Neural cell (in vitro differentiated cells): ENCODE measurements around the gene ORC5. TPM values are rescaled to one million over a fixed set of nuclear protein-coding genes. Genes with fewer than 3 reads are reported as not detected.

Experiments used
- H2AFZ ChIP-seq: fragments of 200-600, 300-800 bp; sonication (generic), shearing (Covaris generic); 2 replicates; pipeline ENCODE4 v1.6.0; 2014; ENCODE audit warnings: low read depth, mild to moderate bottlenecking, antibody characterized with exemption, low read length, moderate library complexity
- H3F3A ChIP-seq: fragments of 200-600 bp; shearing (Covaris generic); 2 replicates; pipeline ENCODE4 v1.6.1; 2016; ENCODE audit warnings: mild to moderate bottlenecking, moderate library complexity, mixed read lengths, antibody characterized with exemption, low read length; ENCODE audit not compliant: insufficient read depth, poor library complexity, severe bottlenecking
- H3K27ac ChIP-seq: fragments of 200-600, 300-800 bp; sonication (generic), shearing (Covaris generic); 2 replicates; pipeline ENCODE4 v1.5.1; 2014; ENCODE audit warnings: mild to moderate bottlenecking, low read length, moderate library complexity
- H3K27me3 ChIP-seq: fragments of 300-800, 200-600 bp; sonication (generic), shearing (Covaris generic); 2 replicates; pipeline ENCODE4 v1.6.0; 2014; ENCODE audit warnings: mild to moderate bottlenecking, low read depth, low read length, moderate library complexity; ENCODE audit not compliant: insufficient read depth
- H3K36me3 ChIP-seq: fragments of 300-800, 200-600 bp; sonication (generic), shearing (Covaris generic); 2 replicates; pipeline ENCODE4 v1.5.1; 2014; ENCODE audit warnings: mild to moderate bottlenecking, antibody characterized with exemption, low read length, moderate library complexity; ENCODE audit not compliant: insufficient read depth
- H3K4me2 ChIP-seq: fragments of 300-800, 200-600 bp; sonication (generic), shearing (Covaris generic); 2 replicates; pipeline ENCODE4 v1.6.0; 2014; ENCODE audit warnings: mild to moderate bottlenecking, low read length
- H3K4me3 ChIP-seq: fragments of 300-800, 200-600 bp; sonication (generic), shearing (Covaris generic); 2 replicates; pipeline ENCODE4 v1.5.1; 2014; ENCODE audit warnings: mild to moderate bottlenecking, low read length, moderate library complexity
- H3K79me2 ChIP-seq: fragments of 200-600 bp; shearing (Covaris generic); replicated peaks from 2 replicates; pipeline ENCODE4 v1.6.0; 2014; ENCODE audit warnings: mild to moderate bottlenecking, low read length, moderate library complexity; ENCODE audit not compliant: insufficient read depth
- H3K9ac ChIP-seq: fragments of 300-800, 200-600 bp; sonication (generic), shearing (Covaris generic); 2 replicates; pipeline ENCODE4 v1.6.1; 2016; ENCODE audit warnings: mild to moderate bottlenecking, low read length, mixed read lengths
- H3K9me2 ChIP-seq: fragments of 200-600 bp; shearing (Covaris generic); 2 replicates; pipeline ENCODE4 v1.6.1; 2016; ENCODE audit warnings: mild to moderate bottlenecking, low read length, mixed read lengths; ENCODE audit not compliant: insufficient read depth
- H3K9me3 ChIP-seq: fragments of 200-600, 300-800 bp; sonication (generic), shearing (Covaris generic); 2 replicates; pipeline ENCODE4 v1.6.1; 2016; ENCODE audit warnings: mild to moderate bottlenecking, mixed run types, low read length, moderate library complexity, mixed read lengths
- H4K20me1 ChIP-seq: fragments of 200-600 bp; shearing (Covaris generic); 2 replicates; pipeline ENCODE4 v1.6.1; 2016; ENCODE audit warnings: mild to moderate bottlenecking, mixed run types; ENCODE audit not compliant: insufficient read depth
- EP300 ChIP-seq: fragments of 450-650 bp; conservative IDR thresholded peaks from 2 replicates; pipeline ENCODE4 v1.6.1; 2014; ENCODE audit warnings: antibody characterized with exemption, mild to moderate bottlenecking, moderate library complexity; ENCODE audit not compliant: poor library complexity, severe bottlenecking
- EZH2 ChIP-seq: fragments of 200-600, 300-800 bp; shearing (Covaris generic), sonication (generic); IDR thresholded peaks from 2 replicates; pipeline ENCODE4 v1.6.1; 2014; ENCODE audit warnings: antibody characterized with exemption, low read length, borderline replicate concordance, mild to moderate bottlenecking; ENCODE audit not compliant: insufficient read depth, poor library complexity, severe bottlenecking
- MXI1 ChIP-seq: fragments of 450-650 bp; conservative IDR thresholded peaks from 2 replicates; pipeline ENCODE4 v1.6.1; 2014; ENCODE audit warnings: antibody characterized with exemption, mild to moderate bottlenecking; ENCODE audit not compliant: poor library complexity, severe bottlenecking
- POLR2AphosphoS5 ChIP-seq: IDR thresholded peaks from 2 replicates; pipeline ENCODE4 v1.6.1; 2012
- RAD21 ChIP-seq: fragments of 450-650 bp; conservative IDR thresholded peaks from 2 replicates; pipeline ENCODE4 v1.6.1; 2014; ENCODE audit warnings: antibody characterized with exemption, mild to moderate bottlenecking, moderate library complexity
- SMC3 ChIP-seq: fragments of 450-650 bp; conservative IDR thresholded peaks from 2 replicates; pipeline ENCODE4 v1.6.1; 2014; ENCODE audit warnings: antibody characterized with exemption, mild to moderate bottlenecking, moderate library complexity; ENCODE audit not compliant: poor library complexity
- TAF1 ChIP-seq: IDR thresholded peaks from 2 replicates; pipeline ENCODE4 v1.6.1; 2012; ENCODE audit warnings: low read depth
- polyA plus RNA-seq: library from polyadenylated mRNA; depleted of rRNA; stranded (reverse); fragments of >200 nt; gene quantifications from 2 replicates; pipeline ENCODE4 v1.2.3, GENCODE V29; 2014
- TF ChIP-seq, protein P1 (sequence below): IDR thresholded peaks from 2 replicates; pipeline ENCODE4 v1.6.1; 2012; ENCODE audit warnings: borderline replicate concordance
- TF ChIP-seq, protein P2 (sequence below): fragments of 450-650 bp; IDR thresholded peaks from 2 replicates; pipeline ENCODE4 v1.5.1; 2014; ENCODE audit warnings: antibody characterized with exemption, mild to moderate bottlenecking, moderate library complexity; ENCODE audit not compliant: poor library complexity, severe bottlenecking

The ORC5 gene
- polyA plus RNA-seq, 1 donor from 2014 or later: 23.4 TPM

DNA sequence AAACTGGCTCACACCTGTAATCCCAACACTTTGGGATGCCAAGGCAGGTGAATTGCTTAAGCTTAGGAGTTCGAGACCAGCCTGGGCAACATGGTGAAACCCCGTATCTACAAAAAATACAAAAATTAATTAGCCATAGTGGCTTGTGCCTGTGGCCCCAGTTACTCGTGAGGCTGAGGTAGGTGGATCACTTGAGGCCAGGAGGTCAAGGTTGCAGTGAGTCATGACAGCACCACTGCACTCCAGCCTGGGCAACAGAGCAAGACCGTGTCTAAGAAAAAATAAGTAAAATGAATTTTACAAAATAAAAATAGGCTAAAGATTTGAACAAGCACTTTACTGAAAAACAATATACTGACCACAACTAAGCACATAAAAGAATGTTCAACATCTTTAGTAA is 9.8 kb upstream of the ORC5 start:
- no peaks in the 10 kb centered on the region for H3K79me2 ChIP-seq
- no peak overlapping the region for H2AFZ ChIP-seq
- H3K27me3 ChIP-seq: no peaks in the 10 kb centered on the region
- no peaks in the 10 kb centered on the region for H3F3A ChIP-seq
- no peak overlapping the region for H3K4me3 ChIP-seq
- H3K27ac ChIP-seq: no peak overlapping the region
- H4K20me1 ChIP-seq: no peaks in the 10 kb centered on the region
- H3K4me2 ChIP-seq: no peak overlapping the region
- H3K9me3 ChIP-seq: no peaks in the 10 kb centered on the region
- H3K9me2 ChIP-seq: no peaks in the 10 kb centered on the region
- H3K36me3 ChIP-seq: no peaks in the 10 kb centered on the region
- TF ChIP-seq POLR2AphosphoS5: no peak
- no peak for TF ChIP-seq MXI1
- no peak for TF ChIP-seq EP300
- no peak for TF ChIP-seq SMC3
- TF ChIP-seq, protein P1, sequence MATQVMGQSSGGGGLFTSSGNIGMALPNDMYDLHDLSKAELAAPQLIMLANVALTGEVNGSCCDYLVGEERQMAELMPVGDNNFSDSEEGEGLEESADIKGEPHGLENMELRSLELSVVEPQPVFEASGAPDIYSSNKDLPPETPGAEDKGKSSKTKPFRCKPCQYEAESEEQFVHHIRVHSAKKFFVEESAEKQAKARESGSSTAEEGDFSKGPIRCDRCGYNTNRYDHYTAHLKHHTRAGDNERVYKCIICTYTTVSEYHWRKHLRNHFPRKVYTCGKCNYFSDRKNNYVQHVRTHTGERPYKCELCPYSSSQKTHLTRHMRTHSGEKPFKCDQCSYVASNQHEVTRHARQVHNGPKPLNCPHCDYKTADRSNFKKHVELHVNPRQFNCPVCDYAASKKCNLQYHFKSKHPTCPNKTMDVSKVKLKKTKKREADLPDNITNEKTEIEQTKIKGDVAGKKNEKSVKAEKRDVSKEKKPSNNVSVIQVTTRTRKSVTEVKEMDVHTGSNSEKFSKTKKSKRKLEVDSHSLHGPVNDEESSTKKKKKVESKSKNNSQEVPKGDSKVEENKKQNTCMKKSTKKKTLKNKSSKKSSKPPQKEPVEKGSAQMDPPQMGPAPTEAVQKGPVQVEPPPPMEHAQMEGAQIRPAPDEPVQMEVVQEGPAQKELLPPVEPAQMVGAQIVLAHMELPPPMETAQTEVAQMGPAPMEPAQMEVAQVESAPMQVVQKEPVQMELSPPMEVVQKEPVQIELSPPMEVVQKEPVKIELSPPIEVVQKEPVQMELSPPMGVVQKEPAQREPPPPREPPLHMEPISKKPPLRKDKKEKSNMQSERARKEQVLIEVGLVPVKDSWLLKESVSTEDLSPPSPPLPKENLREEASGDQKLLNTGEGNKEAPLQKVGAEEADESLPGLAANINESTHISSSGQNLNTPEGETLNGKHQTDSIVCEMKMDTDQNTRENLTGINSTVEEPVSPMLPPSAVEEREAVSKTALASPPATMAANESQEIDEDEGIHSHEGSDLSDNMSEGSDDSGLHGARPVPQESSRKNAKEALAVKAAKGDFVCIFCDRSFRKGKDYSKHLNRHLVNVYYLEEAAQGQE: no peak
- TF ChIP-seq RAD21: no peak
- no peak for TF ChIP-seq TAF1
- no peak for TF ChIP-seq EZH2
- TF ChIP-seq, protein P2, sequence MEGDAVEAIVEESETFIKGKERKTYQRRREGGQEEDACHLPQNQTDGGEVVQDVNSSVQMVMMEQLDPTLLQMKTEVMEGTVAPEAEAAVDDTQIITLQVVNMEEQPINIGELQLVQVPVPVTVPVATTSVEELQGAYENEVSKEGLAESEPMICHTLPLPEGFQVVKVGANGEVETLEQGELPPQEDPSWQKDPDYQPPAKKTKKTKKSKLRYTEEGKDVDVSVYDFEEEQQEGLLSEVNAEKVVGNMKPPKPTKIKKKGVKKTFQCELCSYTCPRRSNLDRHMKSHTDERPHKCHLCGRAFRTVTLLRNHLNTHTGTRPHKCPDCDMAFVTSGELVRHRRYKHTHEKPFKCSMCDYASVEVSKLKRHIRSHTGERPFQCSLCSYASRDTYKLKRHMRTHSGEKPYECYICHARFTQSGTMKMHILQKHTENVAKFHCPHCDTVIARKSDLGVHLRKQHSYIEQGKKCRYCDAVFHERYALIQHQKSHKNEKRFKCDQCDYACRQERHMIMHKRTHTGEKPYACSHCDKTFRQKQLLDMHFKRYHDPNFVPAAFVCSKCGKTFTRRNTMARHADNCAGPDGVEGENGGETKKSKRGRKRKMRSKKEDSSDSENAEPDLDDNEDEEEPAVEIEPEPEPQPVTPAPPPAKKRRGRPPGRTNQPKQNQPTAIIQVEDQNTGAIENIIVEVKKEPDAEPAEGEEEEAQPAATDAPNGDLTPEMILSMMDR: no peak
- H3K9ac ChIP-seq: no peak overlapping the region

DNA sequence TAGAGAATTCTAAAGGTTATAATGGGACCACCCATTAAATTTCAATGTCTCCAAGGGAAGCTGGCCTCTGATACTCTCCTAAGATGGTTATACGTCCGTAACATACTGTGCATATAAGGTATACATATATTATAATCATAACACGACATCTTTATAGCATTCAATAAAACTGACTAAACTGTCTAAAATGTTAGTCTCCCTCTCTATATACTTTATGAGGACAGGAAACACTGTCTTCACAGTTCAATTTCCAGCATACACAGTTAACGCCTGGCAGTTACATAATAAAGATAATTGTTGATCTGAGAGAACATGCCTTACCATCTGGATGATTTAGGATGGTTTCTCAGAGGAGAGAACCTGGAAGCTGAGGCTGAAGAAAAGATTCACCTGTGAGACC is 1.2 kb upstream of the ORC5 start:
- Histone ChIP-seq H3K79me2 (peaks cover 29% of the 10 kb centered on the region), H3K27me3 (no peaks in the 10 kb centered on the region), H3K9me3 (no peaks in the 10 kb centered on the region), H3K9me2 (no peaks in the 10 kb centered on the region), H3K4me3 (no peak overlapping the region), H3K36me3 (no peaks in the 10 kb centered on the region), H3K9ac (no peak overlapping the region), H3K27ac (no peak overlapping the region), H3F3A (no peaks in the 10 kb centered on the region), H3K4me2 (no peak overlapping the region), H2AFZ (no peak overlapping the region), H4K20me1 (no peaks in the 10 kb centered on the region)
- TF ChIP-seq RAD21 (no peak), EP300 (no peak), TAF1 (no peak), POLR2AphosphoS5 (no peak), MXI1 (no peak), EZH2 (no peak), SMC3 (no peak)
- TF ChIP-seq, protein P2: no peak
- TF ChIP-seq, protein P1: no peak
